Measurements from ENCODE around the gene MAST4.

The MAST4 gene

GRCh38 chr5:66708368-66708767 is 112.2 kb downstream of the MAST4 start:
- Histone ChIP-seq H3K36me3 (ENCODE audit: control insufficient read depth, insufficient read depth, low read length) (no peaks in the 10 kb centered on the region), H3K27me3 (replicated peaks; ENCODE audit: control insufficient read depth, insufficient read depth, low read length, poor library complexity, severe bottlenecking) (no peaks in the 10 kb centered on the region), H3K27ac (ENCODE audit: insufficient read depth, low read length, poor library complexity, severe bottlenecking) (no peak overlapping the region), H3K9me3 (ENCODE audit: control insufficient read depth, low read length) (no peaks in the 10 kb centered on the region), H3K4me3 (ENCODE audit: insufficient read depth, low read depth, low read length, poor library complexity, severe bottlenecking) (no peak overlapping the region), H3K4me1 (ENCODE audit: control insufficient read depth, insufficient read depth, low read length, poor library complexity, severe bottlenecking) (no peaks in the 10 kb centered on the region)
- DNase-seq = no peak

- H3K9me3 ChIP-seq (ENCODE audit: control insufficient read depth, low read length) = no peaks in the 10 kb centered on the region
- H3K4me3 ChIP-seq (ENCODE audit: insufficient read depth, low read depth, low read length, poor library complexity, severe bottlenecking) = no peak overlapping the region
- H3K27ac ChIP-seq (ENCODE audit: insufficient read depth, low read length, poor library complexity, severe bottlenecking) = no peak overlapping the region
- no peaks in the 10 kb centered on the region for H3K27me3 ChIP-seq (replicated peaks; ENCODE audit: control insufficient read depth, insufficient read depth, low read length, poor library complexity, severe bottlenecking)
- H3K36me3 ChIP-seq (ENCODE audit: control insufficient read depth, insufficient read depth, low read length) = no peaks in the 10 kb centered on the region
- DNase-seq = no peak
- no peaks in the 10 kb centered on the region for H3K4me1 ChIP-seq (ENCODE audit: control insufficient read depth, insufficient read depth, low read length, poor library complexity, severe bottlenecking)
These were observed 114.4 kb downstream of the MAST4 start for GRCh38 chr5:66710557-66711088.

GRCh38 chr5:66713998-66714397 is 117.8 kb downstream of the MAST4 start:
- DNase-seq = no peak
- H3K27me3 ChIP-seq (replicated peaks; ENCODE audit: control insufficient read depth, insufficient read depth, low read length, poor library complexity, severe bottlenecking) = no peaks in the 10 kb centered on the region
- no peak overlapping the region for H3K27ac ChIP-seq (ENCODE audit: insufficient read depth, low read length, poor library complexity, severe bottlenecking)
- no peaks in the 10 kb centered on the region for H3K9me3 ChIP-seq (ENCODE audit: control insufficient read depth, low read length)
- no peaks in the 10 kb centered on the region for H3K4me1 ChIP-seq (ENCODE audit: control insufficient read depth, insufficient read depth, low read length, poor library complexity, severe bottlenecking)
- no peaks in the 10 kb centered on the region for H3K36me3 ChIP-seq (ENCODE audit: control insufficient read depth, insufficient read depth, low read length)
- H3K4me3 ChIP-seq (ENCODE audit: insufficient read depth, low read depth, low read length, poor library complexity, severe bottlenecking) = no peak overlapping the region

- Histone ChIP-seq H3K27me3 (replicated peaks; ENCODE audit: control insufficient read depth, insufficient read depth, low read length, poor library complexity, severe bottlenecking) (no peaks in the 10 kb centered on the region), H3K4me3 (ENCODE audit: insufficient read depth, low read depth, low read length, poor library complexity, severe bottlenecking) (no peak overlapping the region), H3K36me3 (ENCODE audit: control insufficient read depth, insufficient read depth, low read length) (no peaks in the 10 kb centered on the region), H3K27ac (ENCODE audit: insufficient read depth, low read length, poor library complexity, severe bottlenecking) (no peak overlapping the region), H3K4me1 (ENCODE audit: control insufficient read depth, insufficient read depth, low read length, poor library complexity, severe bottlenecking) (no peaks in the 10 kb centered on the region), H3K9me3 (ENCODE audit: control insufficient read depth, low read length) (no peaks in the 10 kb centered on the region)
- DNase-seq = no peak
These were observed 121.5 kb downstream of the MAST4 start for GRCh38 chr5:66717455-66718373.

GRCh38 chr5:66718374-66719002 is 122.3 kb downstream of the MAST4 start:
- H3K9me3 ChIP-seq (ENCODE audit: control insufficient read depth, low read length) = no peaks in the 10 kb centered on the region
- no peaks in the 10 kb centered on the region for H3K4me1 ChIP-seq (ENCODE audit: control insufficient read depth, insufficient read depth, low read length, poor library complexity, severe bottlenecking)
- no peak for DNase-seq
- no peak overlapping the region for H3K4me3 ChIP-seq (ENCODE audit: insufficient read depth, low read depth, low read length, poor library complexity, severe bottlenecking)
- H3K27ac ChIP-seq (ENCODE audit: insufficient read depth, low read length, poor library complexity, severe bottlenecking) = no peak overlapping the region
- no peaks in the 10 kb centered on the region for H3K27me3 ChIP-seq (replicated peaks; ENCODE audit: control insufficient read depth, insufficient read depth, low read length, poor library complexity, severe bottlenecking)
- no peaks in the 10 kb centered on the region for H3K36me3 ChIP-seq (ENCODE audit: control insufficient read depth, insufficient read depth, low read length)

- DNase-seq = no peak
- Histone ChIP-seq H3K4me1 (ENCODE audit: control insufficient read depth, insufficient read depth, low read length, poor library complexity, severe bottlenecking) (no peaks in the 10 kb centered on the region), H3K27ac (ENCODE audit: insufficient read depth, low read length, poor library complexity, severe bottlenecking) (no peak overlapping the region), H3K4me3 (ENCODE audit: insufficient read depth, low read depth, low read length, poor library complexity, severe bottlenecking) (no peak overlapping the region), H3K27me3 (replicated peaks; ENCODE audit: control insufficient read depth, insufficient read depth, low read length, poor library complexity, severe bottlenecking) (no peaks in the 10 kb centered on the region), H3K36me3 (ENCODE audit: control insufficient read depth, insufficient read depth, low read length) (no peaks in the 10 kb centered on the region), H3K9me3 (ENCODE audit: control insufficient read depth, low read length) (no peaks in the 10 kb centered on the region)
These were observed 124.6 kb downstream of the MAST4 start for GRCh38 chr5:66720780-66721179.

- Histone ChIP-seq H3K4me3 (ENCODE audit: insufficient read depth, low read depth, low read length, poor library complexity, severe bottlenecking) (no peak overlapping the region), H3K27me3 (replicated peaks; ENCODE audit: control insufficient read depth, insufficient read depth, low read length, poor library complexity, severe bottlenecking) (no peaks in the 10 kb centered on the region), H3K9me3 (ENCODE audit: control insufficient read depth, low read length) (no peaks in the 10 kb centered on the region), H3K4me1 (ENCODE audit: control insufficient read depth, insufficient read depth, low read length, poor library complexity, severe bottlenecking) (no peaks in the 10 kb centered on the region), H3K36me3 (ENCODE audit: control insufficient read depth, insufficient read depth, low read length) (no peaks in the 10 kb centered on the region), H3K27ac (ENCODE audit: insufficient read depth, low read length, poor library complexity, severe bottlenecking) (no peak overlapping the region)
- DNase-seq = no peak
These were observed 126.5 kb downstream of the MAST4 start for GRCh38 chr5:66722686-66723085.

- no peak overlapping the region for H3K27ac ChIP-seq (ENCODE audit: insufficient read depth, low read length, poor library complexity, severe bottlenecking)
- H3K4me3 ChIP-seq (ENCODE audit: insufficient read depth, low read depth, low read length, poor library complexity, severe bottlenecking) = no peak overlapping the region
- H3K27me3 ChIP-seq (replicated peaks; ENCODE audit: control insufficient read depth, insufficient read depth, low read length, poor library complexity, severe bottlenecking) = no peaks in the 10 kb centered on the region
- H3K36me3 ChIP-seq (ENCODE audit: control insufficient read depth, insufficient read depth, low read length) = no peaks in the 10 kb centered on the region
- H3K4me1 ChIP-seq (ENCODE audit: control insufficient read depth, insufficient read depth, low read length, poor library complexity, severe bottlenecking) = no peaks in the 10 kb centered on the region
- DNase-seq = no peak
- H3K9me3 ChIP-seq (ENCODE audit: control insufficient read depth, low read length) = no peaks in the 10 kb centered on the region
These were observed 128.4 kb downstream of the MAST4 start for GRCh38 chr5:66724349-66725139.

- Histone ChIP-seq H3K9me3 (ENCODE audit: control insufficient read depth, low read length) (no peaks in the 10 kb centered on the region), H3K36me3 (ENCODE audit: control insufficient read depth, insufficient read depth, low read length) (no peaks in the 10 kb centered on the region), H3K27me3 (replicated peaks; ENCODE audit: control insufficient read depth, insufficient read depth, low read length, poor library complexity, severe bottlenecking) (no peaks in the 10 kb centered on the region), H3K4me3 (ENCODE audit: insufficient read depth, low read depth, low read length, poor library complexity, severe bottlenecking) (no peak overlapping the region), H3K27ac (ENCODE audit: insufficient read depth, low read length, poor library complexity, severe bottlenecking) (no peak overlapping the region), H3K4me1 (ENCODE audit: control insufficient read depth, insufficient read depth, low read length, poor library complexity, severe bottlenecking) (no peaks in the 10 kb centered on the region)
- no peak for DNase-seq
These were observed 131.4 kb downstream of the MAST4 start for GRCh38 chr5:66727630-66728029.
